H1 (cell line): ENCODE measurements around the gene LBP. TPM values are rescaled to one million over a fixed set of nuclear protein-coding genes. Genes with fewer than 3 reads are reported as not detected.

Source experiments
- MAFK ChIP-seq: IDR thresholded peaks from 2 replicates; pipeline ENCODE4 v1.6.1; 2012; ENCODE audit warnings: low read depth, mild to moderate bottlenecking, improper control_type of control experiment, low read length
- RNF2 ChIP-seq: fragments of 200-900, 300-1000 bp; sonication (generic); IDR thresholded peaks from 2 replicates; pipeline ENCODE4 v1.7.1; 2016; ENCODE audit warnings: borderline replicate concordance, low read depth, mild to moderate bottlenecking, antibody characterized with exemption, low read length; ENCODE audit not compliant: poor library complexity, severe bottlenecking; ENCODE audit errors: missing control alignments
- SUZ12 ChIP-seq: fragments of 200-600 bp; sonication (generic); IDR thresholded peaks from 2 replicates; pipeline ENCODE4 v1.6.1; 2012; ENCODE audit warnings: mild to moderate bottlenecking, inconsistent platforms, low read length, moderate library complexity, mixed read lengths
- polyA plus RNA-seq, 7 experiments: library from polyadenylated mRNA; depleted of rRNA in 3 of 7; stranded (reverse) in 5 of 7; unstranded in 2 of 7; fragments of >200 nt in 5 of 7; fragments of 200-250 nt in 2 of 7; gene quantifications; 1 replicate in 5 of 7; 2 replicates in 1 of 7; 4 replicates in 1 of 7; pipeline versions ENCODE4 v1.2.1 to v1.2.3, GENCODE V29; 2011 to 2013; ENCODE audit warnings: missing spikeins in 2 of 7, mixed read lengths in 2 of 7
- total RNA-seq: library from RNA; stranded (reverse); fragmentation: NEBNext Ultra II Directional; extraction: Animal tissue kit (Norgen Biotek cat#: 25700); gene quantifications from 2 replicates; pipeline ENCODE4 v1.2.1, GENCODE V29; 2021
- TF ChIP-seq, protein P1 (sequence below): fragments of 300-600 bp; sonication (generic); IDR thresholded peaks from 2 replicates; pipeline ENCODE4 v1.7.1; 2012; ENCODE audit warnings: low read length, moderate library complexity, mild to moderate bottlenecking, inconsistent platforms; ENCODE audit not compliant: insufficient replicate concordance

LBP gene
- total and polyA plus RNA-seq, 2 of the 8 experiments (the other 6 are each of a cell fraction or from before 2014, with no cell fraction given): 0.60 to 0.63 TPM

DNA sequence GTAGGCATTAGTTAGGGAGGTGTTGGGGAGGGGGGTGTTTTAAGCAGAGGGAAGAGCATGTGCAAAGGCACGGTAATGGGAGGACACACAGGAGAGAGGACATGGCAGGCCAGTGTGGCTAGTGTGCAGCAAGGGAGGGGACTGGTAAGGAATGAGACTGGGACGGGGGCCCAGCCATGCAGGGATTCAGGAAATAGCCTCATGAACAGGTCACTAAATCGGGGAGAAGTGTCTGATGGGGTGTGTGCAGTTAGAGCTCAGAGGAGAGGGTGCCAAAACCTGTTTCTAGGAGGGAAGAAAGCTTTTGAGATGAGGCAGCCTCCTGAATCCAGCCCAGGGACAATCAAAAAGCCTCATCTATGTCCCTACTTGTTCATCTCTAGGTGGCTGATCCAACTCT, 34.8 kb upstream of the LBP start (continued):
- TF ChIP-seq, protein P1, sequence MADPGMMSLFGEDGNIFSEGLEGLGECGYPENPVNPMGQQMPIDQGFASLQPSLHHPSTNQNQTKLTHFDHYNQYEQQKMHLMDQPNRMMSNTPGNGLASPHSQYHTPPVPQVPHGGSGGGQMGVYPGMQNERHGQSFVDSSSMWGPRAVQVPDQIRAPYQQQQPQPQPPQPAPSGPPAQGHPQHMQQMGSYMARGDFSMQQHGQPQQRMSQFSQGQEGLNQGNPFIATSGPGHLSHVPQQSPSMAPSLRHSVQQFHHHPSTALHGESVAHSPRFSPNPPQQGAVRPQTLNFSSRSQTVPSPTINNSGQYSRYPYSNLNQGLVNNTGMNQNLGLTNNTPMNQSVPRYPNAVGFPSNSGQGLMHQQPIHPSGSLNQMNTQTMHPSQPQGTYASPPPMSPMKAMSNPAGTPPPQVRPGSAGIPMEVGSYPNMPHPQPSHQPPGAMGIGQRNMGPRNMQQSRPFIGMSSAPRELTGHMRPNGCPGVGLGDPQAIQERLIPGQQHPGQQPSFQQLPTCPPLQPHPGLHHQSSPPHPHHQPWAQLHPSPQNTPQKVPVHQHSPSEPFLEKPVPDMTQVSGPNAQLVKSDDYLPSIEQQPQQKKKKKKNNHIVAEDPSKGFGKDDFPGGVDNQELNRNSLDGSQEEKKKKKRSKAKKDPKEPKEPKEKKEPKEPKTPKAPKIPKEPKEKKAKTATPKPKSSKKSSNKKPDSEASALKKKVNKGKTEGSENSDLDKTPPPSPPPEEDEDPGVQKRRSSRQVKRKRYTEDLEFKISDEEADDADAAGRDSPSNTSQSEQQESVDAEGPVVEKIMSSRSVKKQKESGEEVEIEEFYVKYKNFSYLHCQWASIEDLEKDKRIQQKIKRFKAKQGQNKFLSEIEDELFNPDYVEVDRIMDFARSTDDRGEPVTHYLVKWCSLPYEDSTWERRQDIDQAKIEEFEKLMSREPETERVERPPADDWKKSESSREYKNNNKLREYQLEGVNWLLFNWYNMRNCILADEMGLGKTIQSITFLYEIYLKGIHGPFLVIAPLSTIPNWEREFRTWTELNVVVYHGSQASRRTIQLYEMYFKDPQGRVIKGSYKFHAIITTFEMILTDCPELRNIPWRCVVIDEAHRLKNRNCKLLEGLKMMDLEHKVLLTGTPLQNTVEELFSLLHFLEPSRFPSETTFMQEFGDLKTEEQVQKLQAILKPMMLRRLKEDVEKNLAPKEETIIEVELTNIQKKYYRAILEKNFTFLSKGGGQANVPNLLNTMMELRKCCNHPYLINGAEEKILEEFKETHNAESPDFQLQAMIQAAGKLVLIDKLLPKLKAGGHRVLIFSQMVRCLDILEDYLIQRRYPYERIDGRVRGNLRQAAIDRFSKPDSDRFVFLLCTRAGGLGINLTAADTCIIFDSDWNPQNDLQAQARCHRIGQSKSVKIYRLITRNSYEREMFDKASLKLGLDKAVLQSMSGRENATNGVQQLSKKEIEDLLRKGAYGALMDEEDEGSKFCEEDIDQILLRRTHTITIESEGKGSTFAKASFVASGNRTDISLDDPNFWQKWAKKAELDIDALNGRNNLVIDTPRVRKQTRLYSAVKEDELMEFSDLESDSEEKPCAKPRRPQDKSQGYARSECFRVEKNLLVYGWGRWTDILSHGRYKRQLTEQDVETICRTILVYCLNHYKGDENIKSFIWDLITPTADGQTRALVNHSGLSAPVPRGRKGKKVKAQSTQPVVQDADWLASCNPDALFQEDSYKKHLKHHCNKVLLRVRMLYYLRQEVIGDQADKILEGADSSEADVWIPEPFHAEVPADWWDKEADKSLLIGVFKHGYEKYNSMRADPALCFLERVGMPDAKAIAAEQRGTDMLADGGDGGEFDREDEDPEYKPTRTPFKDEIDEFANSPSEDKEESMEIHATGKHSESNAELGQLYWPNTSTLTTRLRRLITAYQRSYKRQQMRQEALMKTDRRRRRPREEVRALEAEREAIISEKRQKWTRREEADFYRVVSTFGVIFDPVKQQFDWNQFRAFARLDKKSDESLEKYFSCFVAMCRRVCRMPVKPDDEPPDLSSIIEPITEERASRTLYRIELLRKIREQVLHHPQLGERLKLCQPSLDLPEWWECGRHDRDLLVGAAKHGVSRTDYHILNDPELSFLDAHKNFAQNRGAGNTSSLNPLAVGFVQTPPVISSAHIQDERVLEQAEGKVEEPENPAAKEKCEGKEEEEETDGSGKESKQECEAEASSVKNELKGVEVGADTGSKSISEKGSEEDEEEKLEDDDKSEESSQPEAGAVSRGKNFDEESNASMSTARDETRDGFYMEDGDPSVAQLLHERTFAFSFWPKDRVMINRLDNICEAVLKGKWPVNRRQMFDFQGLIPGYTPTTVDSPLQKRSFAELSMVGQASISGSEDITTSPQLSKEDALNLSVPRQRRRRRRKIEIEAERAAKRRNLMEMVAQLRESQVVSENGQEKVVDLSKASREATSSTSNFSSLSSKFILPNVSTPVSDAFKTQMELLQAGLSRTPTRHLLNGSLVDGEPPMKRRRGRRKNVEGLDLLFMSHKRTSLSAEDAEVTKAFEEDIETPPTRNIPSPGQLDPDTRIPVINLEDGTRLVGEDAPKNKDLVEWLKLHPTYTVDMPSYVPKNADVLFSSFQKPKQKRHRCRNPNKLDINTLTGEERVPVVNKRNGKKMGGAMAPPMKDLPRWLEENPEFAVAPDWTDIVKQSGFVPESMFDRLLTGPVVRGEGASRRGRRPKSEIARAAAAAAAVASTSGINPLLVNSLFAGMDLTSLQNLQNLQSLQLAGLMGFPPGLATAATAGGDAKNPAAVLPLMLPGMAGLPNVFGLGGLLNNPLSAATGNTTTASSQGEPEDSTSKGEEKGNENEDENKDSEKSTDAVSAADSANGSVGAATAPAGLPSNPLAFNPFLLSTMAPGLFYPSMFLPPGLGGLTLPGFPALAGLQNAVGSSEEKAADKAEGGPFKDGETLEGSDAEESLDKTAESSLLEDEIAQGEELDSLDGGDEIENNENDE: no peak
- TF ChIP-seq RNF2 (no peak), MAFK (no peak), SUZ12 (no peak)
